NOMO-1 (cell line): ENCODE results near the gene NUCB2.

ENCODE experiments used
- DNase-seq, 2 experiments: peaks; one replicate each; lab custom pipeline; 2025; ENCODE audit not compliant: unreplicated experiment in 2 of 2; lab: John Stamatoyannopoulos, UW

The NUCB2 gene

GRCh38 chr11:17379383-17380180 is 103.0 kb downstream of the NUCB2 start:
- no peak for DNase-seq

DNA sequence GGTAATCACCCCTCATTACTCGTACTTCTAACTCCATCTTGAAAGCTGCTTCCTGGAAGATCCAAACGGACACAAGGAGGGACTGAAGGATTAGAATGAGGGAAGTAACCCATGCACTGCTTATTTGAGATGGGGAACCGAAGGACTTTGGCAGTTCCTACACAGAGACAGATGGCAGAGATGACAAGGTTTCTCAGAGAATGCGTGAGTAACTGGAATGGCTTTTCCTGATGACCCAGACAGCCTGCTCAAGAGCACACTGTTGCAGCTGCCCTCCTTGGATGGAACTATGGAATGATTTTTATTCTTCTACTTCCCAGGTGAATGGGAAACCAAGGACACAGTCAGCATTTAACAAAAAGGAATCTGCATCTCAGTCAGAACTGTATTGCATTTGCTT is 104.6 kb downstream of the NUCB2 start:
- no peak for DNase-seq
